WTC11 (cell line): Measurements from ENCODE around the gene GSC2. TPM values are rescaled to one million over a fixed set of nuclear protein-coding genes. Genes with fewer than 3 reads are reported as not detected.

Experiments
- ATAC-seq: fragments of 200-7000 bp; cut with Tn5 transposase; 2 replicates; pipeline ENCODE4 v1.10.0; 2021; ENCODE audit warnings: mild to moderate bottlenecking, moderate library complexity
- CTCF ChIA-PET: fragments of 300-600 bp; sonication (Branson Sonifier 250); formaldehyde crosslinking; loops from one replicate; lab custom pipeline; 2021; ENCODE audit warnings: antibody characterized with exemption; lab: Charles Lee
- POLR2A ChIA-PET: fragments of 350-600 bp; sonication (Branson Sonifier 250); formaldehyde crosslinking; loops from one replicate; lab custom pipeline; 2021; ENCODE audit warnings: antibody characterized with exemption; lab: Charles Lee
- DNase-seq: peaks from one replicate; pipeline ENCODE4 v3.0.0; 2021; ENCODE audit warnings: low spot score
- H3K27ac Mint-ChIP-seq: 2 replicates; pipeline ENCODE4 v1.8.0; 2021; ENCODE audit warnings: mixed read lengths
- H3K27me3 Mint-ChIP-seq: 2 replicates; pipeline ENCODE4 v1.8.0; 2021; ENCODE audit warnings: low read depth, mild to moderate bottlenecking, moderate library complexity, mixed read lengths
- H3K36me3 Mint-ChIP-seq: 2 replicates; pipeline ENCODE4 v1.8.0; 2021; ENCODE audit warnings: mixed read lengths
- H3K4me1 Mint-ChIP-seq: 2 replicates; pipeline ENCODE4 v1.8.0; 2022; ENCODE audit warnings: mixed read lengths
- H3K4me3 Mint-ChIP-seq: 2 replicates; pipeline ENCODE4 v1.8.0; 2021; ENCODE audit warnings: mild to moderate bottlenecking, moderate library complexity, mixed read lengths
- H3K9me3 Mint-ChIP-seq: 2 replicates; pipeline ENCODE4 v1.8.0; 2021; ENCODE audit warnings: mixed read lengths
- ATF1 ChIP-seq: sonication (generic); formaldehyde crosslinking; IDR thresholded peaks from 2 replicates; pipeline ENCODE4 v1.8.1; 2023; ENCODE audit warnings: mild to moderate bottlenecking, moderate library complexity, missing genetic modification reagents
- ATF3 ChIP-seq: sonication (generic); formaldehyde crosslinking; conservative IDR thresholded peaks from 2 replicates; pipeline ENCODE4 v1.8.1; 2022; ENCODE audit warnings: mild to moderate bottlenecking, missing genetic modification reagents
- ATF6 ChIP-seq: sonication (generic); formaldehyde crosslinking; IDR thresholded peaks from 2 replicates; pipeline ENCODE4 v1.8.1; 2023; ENCODE audit warnings: mild to moderate bottlenecking, missing genetic modification reagents
- CBFB ChIP-seq: sonication (generic); formaldehyde crosslinking; IDR thresholded peaks from 2 replicates; pipeline ENCODE4 v1.8.1; 2022; ENCODE audit warnings: mild to moderate bottlenecking, low read depth, missing genetic modification reagents
- ERG ChIP-seq: fragments of 250-450 bp; sonication (Bioruptor Pico); IDR thresholded peaks from 2 replicates; pipeline ENCODE4 v1.8.0; 2021; ENCODE audit warnings: mild to moderate bottlenecking
- ESRRA ChIP-seq: sonication (generic); formaldehyde crosslinking; IDR thresholded peaks from 2 replicates; pipeline ENCODE4 v1.8.1; 2022; ENCODE audit warnings: mild to moderate bottlenecking, missing genetic modification reagents, borderline replicate concordance
- FOXJ3 ChIP-seq: sonication (generic); formaldehyde crosslinking; IDR thresholded peaks from 2 replicates; pipeline ENCODE4 v1.9.0; 2021; ENCODE audit warnings: missing genetic modification reagents, mild to moderate bottlenecking, borderline replicate concordance
- GRHL2 ChIP-seq: fragments of 250-450 bp; sonication (Bioruptor Pico); IDR thresholded peaks from 2 replicates; pipeline ENCODE4 v1.8.0; 2022; ENCODE audit warnings: mild to moderate bottlenecking, moderate library complexity; ENCODE audit not compliant: insufficient replicate concordance, severe bottlenecking
- GTF2I ChIP-seq: fragments of 250-450 bp; sonication (Bioruptor Pico); conservative IDR thresholded peaks from 2 replicates; pipeline ENCODE4 v1.4.0; 2021; ENCODE audit warnings: mild to moderate bottlenecking
- NFYB ChIP-seq: sonication (generic); formaldehyde crosslinking; conservative IDR thresholded peaks from 2 replicates; pipeline ENCODE4 v1.8.0; 2022; ENCODE audit warnings: low read depth, missing genetic modification reagents
- PREB ChIP-seq: sonication (generic); formaldehyde crosslinking; IDR thresholded peaks from 2 replicates; pipeline ENCODE4 v1.8.1; 2022; ENCODE audit warnings: mild to moderate bottlenecking, missing genetic modification reagents, moderate library complexity, borderline replicate concordance
- PRRX2 ChIP-seq: fragments of 250-450 bp; sonication (Bioruptor Pico); IDR thresholded peaks from 2 replicates; pipeline ENCODE4 v1.8.0; 2021; ENCODE audit warnings: mild to moderate bottlenecking
- RORB ChIP-seq: fragments of 250-450 bp; sonication (Bioruptor Pico); IDR thresholded peaks from 2 replicates; pipeline ENCODE4 v1.9.0; 2021; ENCODE audit warnings: mild to moderate bottlenecking
- STAT6 ChIP-seq: sonication (generic); formaldehyde crosslinking; conservative IDR thresholded peaks from 2 replicates; pipeline ENCODE4 v1.8.1; 2023; ENCODE audit warnings: mild to moderate bottlenecking, low read depth, missing genetic modification reagents, moderate library complexity
- USF1 ChIP-seq: sonication (generic); formaldehyde crosslinking; IDR thresholded peaks from 2 replicates; pipeline ENCODE4 v1.8.0; 2022; ENCODE audit warnings: mild to moderate bottlenecking, missing genetic modification reagents
- ZNF121 ChIP-seq: sonication (generic); formaldehyde crosslinking; IDR thresholded peaks from 2 replicates; pipeline ENCODE4 v1.8.0; 2023; ENCODE audit warnings: missing genetic modification reagents
- ZNF396 ChIP-seq: fragments of 250-450 bp; sonication (Bioruptor Pico); IDR thresholded peaks from 2 replicates; pipeline ENCODE4 v1.8.0; 2021; ENCODE audit warnings: mild to moderate bottlenecking, moderate library complexity, borderline replicate concordance
- total RNA-seq: library from RNA; stranded (reverse); gene quantifications from 3 replicates; pipeline ENCODE4 v1.2.3, GENCODE V29; 2021

Gene GSC2
- total RNA-seq, 1 experiment from 2014 or later, result 0.68 TPM

GRCh38 chr22:19123936-19124335 lies 26.2 kb downstream of the GSC2 start:
- ATAC-seq, result no peak
- CTCF ChIA-PET, result no interaction called here
- no peak for DNase-seq
- Mint-ChIP-seq H3K9me3 (no peaks in the 10 kb centered on the region), H3K27ac (peak overlapping the region; percentile 16), H3K4me3 (no peak overlapping the region; the same call in 1 of the 2 replicates), H3K36me3 (no peaks in the 10 kb centered on the region), H3K4me1 (peaks cover 24% of the 10 kb centered on the region), H3K27me3 (no peaks in the 10 kb centered on the region; the same call in 1 of the 2 replicates)
- TF ChIP-seq RORB (CRISPR knock-in tag) (no peak), ZNF121 (no peak)
- POLR2A ChIA-PET, result no interaction called here

GRCh38 chr22:19122752-19123492 lies 27.2 kb downstream of the GSC2 start:
- Mint-ChIP-seq H3K27me3 (no peaks in the 10 kb centered on the region; the same call in 1 of the 2 replicates), H3K27ac (peak overlapping the region; percentile 71), H3K4me1 (peaks cover 24% of the 10 kb centered on the region), H3K4me3 (peak overlapping the region; percentile 79)
- CTCF ChIA-PET, result interaction anchor here (0.6 to 2.5 kb wide), 7 partner anchors 12 to 532 kb away, joined by 3 to 17 read pairs (median 5); partner anchors contain the start of genes ESS2 and SLC25A1
- ATAC-seq, result peak; percentile 22
- TF ChIP-seq ATF6 (CRISPR knock-in tag), result no peak
- TF ChIP-seq ESRRA, result no peak
- TF ChIP-seq ATF1 (CRISPR knock-in tag), result no peak
- TF ChIP-seq PRRX2, result no peak
- no peak for TF ChIP-seq CBFB (CRISPR knock-in tag)
- TF ChIP-seq PREB, result no peak
- TF ChIP-seq STAT6 (CRISPR knock-in tag), result no peak
- no peak for TF ChIP-seq GTF2I
- TF ChIP-seq FOXJ3 (CRISPR knock-in tag), result no peak
- TF ChIP-seq ERG, result no peak
- no peak for TF ChIP-seq NFYB (CRISPR knock-in tag)
- TF ChIP-seq GRHL2, result no peak
- no peak for TF ChIP-seq USF1 (CRISPR knock-in tag)
- no peak for TF ChIP-seq ZNF396 (CRISPR knock-in tag)
- TF ChIP-seq ATF3 (CRISPR knock-in tag), result no peak
- TF ChIP-seq, all 79 proteins: peak for 0
- DNase-seq, result no peak
- Mint-ChIP-seq H3K36me3 (no peaks in the 10 kb centered on the region), H3K9me3 (no peaks in the 10 kb centered on the region)
- POLR2A ChIA-PET, result interaction anchor here (0.6 to 1.5 kb wide), 5 partner anchors 13 to 224 kb away, joined by 3 to 8 read pairs (median 4); partner anchors contain the start of genes ESS2 and SLC25A1
